Hematopoietic multipotent progenitor cell treated with erythropoietin and hydrocortisone succinate and interleukin-3 and kit ligand, for 8 days (in vitro differentiated cells): Measurements from ENCODE around the gene ADAMTS13.
"Not testable (repeated sequence)": the region's sequence is repeated elsewhere in the genome, so short reads cannot be mapped to it uniquely, and the experiment has no call there.

Experiments
- DNase-seq: peaks from one replicate; pipeline ENCODE4 v3.0.0-alpha.2; 2015

ADAMTS13 gene

DNA sequence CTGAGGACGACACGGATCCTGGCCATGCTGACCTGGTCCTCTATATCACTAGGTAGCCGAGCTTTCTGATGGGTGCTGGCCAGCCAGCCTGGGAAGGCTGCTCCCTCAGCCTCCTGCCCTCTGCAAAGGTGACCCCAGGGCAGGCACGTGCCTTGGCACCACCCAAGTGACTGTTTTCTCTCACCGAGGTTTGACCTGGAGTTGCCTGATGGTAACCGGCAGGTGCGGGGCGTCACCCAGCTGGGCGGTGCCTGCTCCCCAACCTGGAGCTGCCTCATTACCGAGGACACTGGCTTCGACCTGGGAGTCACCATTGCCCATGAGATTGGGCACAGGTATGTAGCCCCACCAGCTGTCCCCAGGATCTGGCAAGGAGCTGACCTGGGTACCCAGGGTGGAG lies 3.8 kb downstream of the ADAMTS13 start:
- no peak for DNase-seq

DNA sequence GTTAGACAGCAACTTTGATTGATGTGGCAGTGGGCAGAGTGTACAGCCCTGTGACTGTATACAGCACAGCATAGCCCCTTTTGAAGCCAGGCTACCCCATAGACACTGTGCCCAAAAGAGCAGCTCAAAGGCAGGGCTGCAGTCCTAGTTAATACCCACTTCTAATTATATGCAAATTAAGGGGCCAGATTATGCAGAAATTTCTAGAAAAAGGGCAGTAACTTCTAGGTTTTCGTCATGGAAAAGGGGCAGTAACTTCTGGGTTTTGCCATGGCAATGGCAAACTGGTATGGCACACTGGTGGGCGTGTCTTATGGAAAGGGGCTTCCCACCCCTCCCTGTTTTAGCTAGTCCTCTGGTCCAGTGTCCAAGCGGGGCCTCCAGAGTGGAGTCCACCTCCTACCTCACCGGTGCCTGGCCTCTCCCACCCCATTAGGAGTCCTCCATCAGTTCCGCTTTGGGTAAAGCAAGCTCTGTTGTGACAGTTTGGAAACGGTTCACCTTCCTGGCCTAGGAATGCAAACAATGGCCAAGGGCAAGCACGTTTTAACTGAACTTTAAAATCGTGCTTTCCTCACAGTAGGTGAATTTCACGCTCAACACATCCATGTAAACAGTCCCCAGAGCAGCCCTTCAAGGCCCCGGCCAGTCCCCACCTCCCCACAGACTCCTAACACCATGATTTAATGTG lies 5.6 kb downstream of the ADAMTS13 start:
- DNase-seq, result no peak

DNA sequence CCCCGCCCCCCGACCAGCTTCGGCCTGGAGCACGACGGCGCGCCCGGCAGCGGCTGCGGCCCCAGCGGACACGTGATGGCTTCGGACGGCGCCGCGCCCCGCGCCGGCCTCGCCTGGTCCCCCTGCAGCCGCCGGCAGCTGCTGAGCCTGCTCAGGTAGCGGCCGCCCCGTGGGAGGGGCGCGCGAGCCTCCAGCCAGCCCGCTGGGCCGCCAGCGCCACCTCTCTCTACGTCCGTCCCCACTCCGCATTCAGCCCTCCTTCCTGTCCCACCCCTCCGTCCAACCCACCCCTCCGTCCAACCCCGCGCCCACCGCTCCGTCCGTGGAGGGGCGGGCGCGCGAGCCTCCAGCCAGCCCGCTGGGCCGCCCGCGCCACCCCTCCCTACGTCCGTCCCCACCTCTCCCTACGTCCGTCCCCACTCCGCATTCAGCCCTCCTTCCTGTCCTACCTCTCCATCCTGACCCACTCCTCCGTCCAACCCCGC lies 6.5 kb downstream of the ADAMTS13 start:
- no peak for DNase-seq

DNA sequence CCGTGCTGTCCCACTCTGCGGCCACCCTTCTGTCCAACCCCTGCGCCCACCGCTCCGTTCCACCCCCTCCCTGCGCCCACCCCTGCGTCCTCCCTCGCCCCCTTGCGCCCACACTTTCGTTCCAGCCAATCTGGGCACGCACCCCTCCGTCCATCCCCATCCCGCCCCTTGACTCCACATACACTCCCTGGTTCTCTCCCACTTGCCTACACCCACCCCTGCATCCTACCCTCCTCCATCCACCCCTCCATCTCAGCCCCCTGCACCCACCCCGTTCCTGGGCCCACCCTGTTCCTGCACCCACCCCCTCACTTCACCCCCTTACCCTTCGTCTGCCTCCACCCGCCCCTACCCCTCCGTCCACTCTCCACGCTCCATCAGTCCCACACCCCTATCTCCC lies 7.0 kb downstream of the ADAMTS13 start:
- no peak for DNase-seq

DNA sequence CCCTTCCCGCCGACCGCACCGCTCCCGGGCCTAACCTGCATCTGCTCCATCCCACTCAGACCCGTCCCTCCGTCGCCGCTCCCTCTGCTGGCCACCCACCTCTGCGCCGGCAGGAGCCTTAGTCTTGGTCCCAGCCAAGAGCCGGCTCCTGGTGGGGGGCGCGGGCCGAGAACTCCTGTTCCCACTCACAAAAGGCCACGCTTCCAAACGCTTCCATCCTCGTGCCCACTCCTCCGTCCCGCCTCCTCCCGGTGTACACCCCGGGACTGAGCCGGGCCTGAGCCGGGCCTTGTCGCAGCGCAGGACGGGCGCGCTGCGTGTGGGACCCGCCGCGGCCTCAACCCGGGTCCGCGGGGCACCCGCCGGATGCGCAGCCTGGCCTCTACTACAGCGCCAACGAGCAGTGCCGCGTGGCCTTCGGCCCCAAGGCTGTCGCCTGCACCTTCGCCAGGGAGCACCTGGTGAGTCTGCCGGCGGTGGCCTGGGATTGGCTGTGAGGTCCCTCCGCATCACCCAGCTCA lies 7.5 kb downstream of the ADAMTS13 start:
- DNase-seq, result no peak

DNA sequence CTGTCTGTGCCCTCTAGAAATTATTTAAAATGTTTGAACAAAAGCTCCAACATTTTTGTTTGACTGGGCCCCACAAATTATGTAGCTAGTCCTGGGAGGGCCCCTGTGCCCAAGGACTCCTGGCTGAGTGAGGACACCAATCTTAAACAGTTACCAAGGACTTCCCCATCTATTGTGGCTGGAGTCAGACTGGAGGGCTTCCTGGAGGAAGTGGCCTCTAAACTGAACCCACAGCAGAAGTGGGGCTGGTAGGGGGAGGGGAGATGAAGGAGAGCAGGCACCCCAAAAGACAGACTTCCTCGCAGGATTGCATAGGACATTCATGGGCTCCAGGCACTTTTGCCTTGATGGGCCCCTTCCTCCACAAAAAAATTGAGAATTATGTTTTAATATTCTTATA lies 8.1 kb downstream of the ADAMTS13 start:
- DNase-seq, result no peak

DNA sequence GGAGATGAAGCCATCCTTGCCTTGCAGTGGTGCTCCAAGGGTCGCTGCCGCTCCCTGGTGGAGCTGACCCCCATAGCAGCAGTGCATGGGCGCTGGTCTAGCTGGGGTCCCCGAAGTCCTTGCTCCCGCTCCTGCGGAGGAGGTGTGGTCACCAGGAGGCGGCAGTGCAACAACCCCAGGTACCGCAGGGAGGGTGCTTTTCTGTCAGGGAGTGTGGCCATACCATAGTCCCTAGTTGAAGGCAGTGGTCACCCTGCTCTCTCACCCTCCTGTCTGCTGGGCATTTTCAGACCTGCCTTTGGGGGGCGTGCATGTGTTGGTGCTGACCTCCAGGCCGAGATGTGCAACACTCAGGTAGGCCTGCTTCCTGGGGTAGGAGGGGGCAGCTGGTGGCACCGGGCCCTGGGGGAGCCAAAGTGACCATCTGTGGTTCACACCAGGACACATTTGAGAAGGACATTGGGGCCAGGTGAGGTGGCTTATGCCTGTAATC lies 11.2 kb downstream of the ADAMTS13 start:
- no peak for DNase-seq

DNA sequence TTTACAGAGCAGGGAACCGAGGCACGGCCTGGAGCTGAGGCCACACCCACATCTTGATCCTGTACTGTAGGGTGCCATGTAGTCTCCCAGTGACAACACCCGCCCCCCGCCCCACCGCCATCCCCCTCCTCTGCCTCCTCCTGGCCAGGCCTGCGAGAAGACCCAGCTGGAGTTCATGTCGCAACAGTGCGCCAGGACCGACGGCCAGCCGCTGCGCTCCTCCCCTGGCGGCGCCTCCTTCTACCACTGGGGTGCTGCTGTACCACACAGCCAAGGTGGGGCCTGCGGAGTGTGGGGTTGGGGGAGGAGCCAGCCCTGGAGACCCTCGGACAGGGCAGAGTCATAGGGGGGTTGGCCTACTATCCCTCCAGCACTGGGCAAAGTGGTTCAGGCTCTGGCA lies 14.5 kb downstream of the ADAMTS13 start:
- DNase-seq, result no peak

DNA sequence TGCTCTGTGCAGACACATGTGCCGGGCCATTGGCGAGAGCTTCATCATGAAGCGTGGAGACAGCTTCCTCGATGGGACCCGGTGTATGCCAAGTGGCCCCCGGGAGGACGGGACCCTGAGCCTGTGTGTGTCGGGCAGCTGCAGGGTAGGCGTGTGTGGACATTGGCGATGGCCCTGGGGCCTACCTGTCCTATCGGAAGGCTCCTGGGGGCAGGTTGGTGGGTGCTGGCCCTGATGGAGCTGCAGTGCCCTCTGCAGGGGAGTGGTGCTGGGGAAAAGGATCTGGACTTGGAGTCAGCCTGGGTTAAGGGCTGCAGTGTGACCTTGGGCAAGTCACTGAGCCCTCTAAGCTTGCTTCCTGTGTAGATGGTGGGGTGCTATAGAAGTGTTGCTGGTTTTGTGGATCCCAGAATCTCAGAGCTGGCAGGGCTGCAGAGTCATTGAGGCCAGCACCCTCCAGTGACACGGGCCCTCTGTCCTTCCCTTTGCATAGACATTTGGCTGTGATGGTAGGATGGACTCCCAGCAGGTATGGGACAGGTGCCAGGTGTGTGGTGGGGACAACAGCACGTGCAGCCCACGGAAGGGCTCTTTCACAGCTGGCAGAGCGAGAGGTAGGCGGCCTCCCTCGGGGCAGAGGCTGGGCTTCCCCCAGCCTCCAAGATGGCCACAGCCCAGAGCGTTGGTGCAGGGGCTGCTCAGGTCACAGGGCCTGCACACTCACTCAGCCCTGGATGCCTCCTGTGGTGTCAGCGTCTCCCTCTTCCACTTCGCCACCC lies 15.8 kb downstream of the ADAMTS13 start:
- no peak for DNase-seq

DNA sequence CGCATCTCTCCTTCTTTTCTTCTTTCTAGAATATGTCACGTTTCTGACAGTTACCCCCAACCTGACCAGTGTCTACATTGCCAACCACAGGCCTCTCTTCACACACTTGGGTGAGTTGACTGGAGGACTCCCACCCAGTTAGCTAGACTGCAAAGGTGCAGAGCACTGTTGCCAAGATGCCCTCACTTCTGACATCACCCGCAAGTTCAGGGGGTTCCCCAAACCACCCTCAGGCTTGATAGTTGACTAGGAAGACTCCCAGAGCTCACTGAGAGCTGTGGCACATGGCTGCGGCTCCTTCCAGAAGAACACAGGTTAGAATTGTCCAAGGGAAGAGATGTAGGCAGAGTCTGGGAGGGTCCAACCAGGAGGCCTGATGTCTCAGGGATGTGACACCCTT lies 17.2 kb downstream of the ADAMTS13 start:
- DNase-seq, result no peak

DNA sequence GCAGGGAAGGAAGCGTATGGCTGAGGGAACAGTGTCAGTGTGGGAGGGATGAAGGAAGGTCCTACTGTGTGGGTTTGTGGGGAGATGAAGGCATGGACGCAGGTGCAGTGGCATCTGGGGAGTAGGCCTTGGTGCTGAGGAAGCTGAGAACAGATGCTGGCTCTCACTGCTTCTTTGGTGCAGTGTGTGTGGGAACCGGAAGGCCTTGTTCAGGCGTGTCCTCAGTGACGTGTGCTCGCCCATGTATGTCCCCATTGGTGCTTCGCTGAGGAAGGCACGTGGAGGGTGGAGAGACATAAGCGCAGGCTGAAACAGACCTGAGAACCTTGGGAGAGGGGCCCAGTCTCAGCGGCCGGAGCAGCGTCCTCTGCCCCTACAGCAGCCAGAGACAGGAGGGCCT lies 18.7 kb downstream of the ADAMTS13 start:
- no peak for DNase-seq

DNA sequence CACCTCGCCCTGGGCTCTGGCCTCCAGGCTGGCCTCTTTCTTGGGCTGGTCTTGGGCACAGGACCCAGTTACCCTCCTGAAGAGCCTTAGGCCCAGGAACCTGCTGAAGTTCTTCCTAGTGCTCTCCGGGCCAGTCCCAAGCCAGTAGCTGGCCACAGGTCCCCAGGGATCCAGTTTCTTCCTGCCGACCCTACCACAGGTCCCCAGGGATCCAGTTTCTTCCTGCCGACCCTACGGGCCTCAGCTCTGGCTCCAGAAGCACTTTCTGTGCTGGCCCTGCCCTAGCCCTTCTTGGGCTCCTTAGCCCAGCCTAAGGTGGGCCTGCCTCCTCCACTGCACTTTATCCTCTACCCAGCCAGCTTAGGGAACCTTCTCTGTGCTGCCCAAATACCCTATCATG lies 19.4 kb downstream of the ADAMTS13 start:
- DNase-seq, result no peak

DNA sequence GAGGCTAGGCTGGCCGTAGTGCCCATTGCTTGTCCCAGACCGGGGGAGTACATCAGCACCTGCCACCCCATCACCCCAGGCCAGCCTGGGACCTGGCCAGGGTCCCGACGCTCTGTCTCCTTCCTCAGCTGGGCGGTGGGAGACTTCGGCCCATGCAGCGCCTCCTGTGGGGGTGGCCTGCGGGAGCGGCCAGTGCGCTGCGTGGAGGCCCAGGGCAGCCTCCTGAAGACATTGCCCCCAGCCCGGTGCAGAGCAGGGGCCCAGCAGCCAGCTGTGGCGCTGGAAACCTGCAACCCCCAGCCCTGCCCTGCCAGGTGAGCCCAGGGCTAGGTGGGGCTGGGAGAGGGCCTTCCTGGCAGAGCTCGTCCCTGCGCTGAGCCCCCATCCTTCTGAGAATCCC lies 21.1 kb downstream of the ADAMTS13 start:
- DNase-seq, result no peak

DNA sequence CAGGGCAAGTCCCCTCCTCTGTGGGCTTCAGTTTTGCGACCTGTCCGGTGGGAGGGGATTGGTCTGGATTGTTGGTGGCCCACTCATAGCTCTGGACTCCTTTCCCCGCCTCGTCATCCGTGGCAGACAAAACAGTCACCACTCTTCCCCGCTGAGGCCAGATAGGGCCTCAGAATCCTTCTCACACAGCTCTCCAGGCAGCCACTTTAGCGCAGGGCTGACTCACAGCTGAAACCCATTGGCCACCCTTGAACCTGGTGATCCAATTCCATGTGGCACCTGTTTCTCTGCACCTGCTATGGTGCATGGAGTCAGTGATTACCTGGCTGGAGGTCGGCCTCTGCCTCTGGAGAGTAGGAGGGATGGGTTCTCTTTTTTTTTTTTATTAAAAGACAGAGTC lies 21.8 kb downstream of the ADAMTS13 start:
- no peak for DNase-seq

DNA sequence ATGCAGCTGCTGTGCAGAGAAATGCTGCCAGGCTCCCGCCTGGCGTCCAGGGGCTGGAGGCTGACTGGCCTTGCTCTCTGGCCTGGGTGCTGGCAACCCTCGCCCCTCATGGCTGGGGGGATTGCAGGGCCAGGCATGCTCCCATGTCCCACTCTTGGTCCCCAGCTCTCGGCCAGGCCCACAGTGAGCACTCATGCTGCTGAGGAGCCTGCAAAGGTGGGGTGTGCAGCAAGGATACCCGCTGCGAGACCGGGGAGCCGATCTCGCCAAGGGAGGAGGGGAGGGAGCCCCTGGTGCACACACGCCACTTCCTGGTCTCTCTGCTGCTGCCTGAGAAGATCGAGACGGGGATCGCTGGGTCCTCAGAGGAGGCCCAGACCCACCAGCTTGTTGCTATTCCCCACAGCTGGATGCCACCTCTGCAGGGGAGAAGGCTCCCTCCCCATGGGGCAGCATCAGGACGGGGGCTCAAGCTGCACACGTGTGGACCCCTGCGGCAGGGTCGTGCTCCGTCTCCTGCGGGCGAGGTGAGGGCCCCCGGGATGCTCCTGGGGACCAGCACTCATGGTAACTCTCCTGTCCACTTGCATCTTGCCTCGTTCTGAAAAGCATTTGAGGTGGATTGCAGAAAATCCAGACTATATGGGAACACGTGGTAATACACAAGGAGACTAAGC lies 23.3 kb downstream of the ADAMTS13 start:
- DNase-seq, result no peak

DNA sequence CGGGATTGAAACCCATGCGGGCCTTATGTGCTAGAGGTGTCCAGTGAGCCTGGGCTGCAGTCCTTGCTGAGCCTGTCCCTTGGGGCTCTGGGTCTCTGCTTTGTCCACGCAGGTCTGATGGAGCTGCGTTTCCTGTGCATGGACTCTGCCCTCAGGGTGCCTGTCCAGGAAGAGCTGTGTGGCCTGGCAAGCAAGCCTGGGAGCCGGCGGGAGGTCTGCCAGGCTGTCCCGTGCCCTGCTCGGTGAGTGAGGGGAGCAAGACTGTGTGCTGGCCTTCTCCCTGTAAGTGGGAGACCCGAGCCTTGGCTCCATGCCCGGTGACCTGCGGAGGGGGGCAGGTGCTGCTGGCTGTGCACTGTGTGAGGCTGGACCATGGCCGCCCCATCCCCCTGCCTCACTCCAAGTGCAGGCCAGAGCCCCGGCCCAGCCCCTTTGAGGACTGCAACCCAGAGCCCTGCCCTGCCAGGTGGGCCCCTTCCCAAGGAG lies 26.4 kb downstream of the ADAMTS13 start:
- DNase-seq, result no peak

DNA sequence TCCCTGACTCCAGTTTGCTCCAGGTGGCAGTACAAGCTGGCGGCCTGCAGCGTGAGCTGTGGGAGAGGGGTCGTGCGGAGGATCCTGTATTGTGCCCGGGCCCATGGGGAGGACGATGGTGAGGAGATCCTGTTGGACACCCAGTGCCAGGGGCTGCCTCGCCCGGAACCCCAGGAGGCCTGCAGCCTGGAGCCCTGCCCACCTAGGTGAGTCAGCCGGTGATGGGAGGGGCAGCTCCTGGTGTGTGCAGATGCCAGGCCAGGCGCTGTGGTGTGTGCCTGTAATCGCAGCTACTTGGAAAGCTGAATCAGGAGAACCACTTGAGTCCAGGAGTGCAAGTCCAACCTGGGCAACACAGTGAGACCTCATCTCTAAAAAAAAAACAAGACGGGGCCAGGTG lies 27.6 kb downstream of the ADAMTS13 start:
- DNase-seq, result no peak

DNA sequence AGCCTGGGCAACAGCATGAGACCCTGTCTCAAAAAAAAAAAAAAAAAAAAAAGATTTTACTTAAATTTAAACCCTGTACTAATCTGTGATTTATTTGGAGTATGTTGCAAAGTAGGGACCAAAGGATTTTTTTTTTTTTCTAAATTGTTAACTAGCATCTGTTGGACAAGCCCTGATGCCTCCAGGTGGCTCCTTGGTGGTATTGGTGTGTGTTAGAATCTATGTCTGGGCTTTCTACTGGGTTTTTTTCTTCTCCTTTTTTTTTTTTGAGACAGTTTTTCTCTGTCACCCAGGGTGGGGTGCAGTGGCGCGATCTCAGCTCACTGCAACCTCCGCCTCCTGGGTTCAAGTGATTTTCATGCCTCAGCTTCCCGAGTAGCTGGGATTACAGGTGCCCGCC lies 29.7 kb downstream of the ADAMTS13 start:
- not testable (repeated sequence) for DNase-seq

DNA sequence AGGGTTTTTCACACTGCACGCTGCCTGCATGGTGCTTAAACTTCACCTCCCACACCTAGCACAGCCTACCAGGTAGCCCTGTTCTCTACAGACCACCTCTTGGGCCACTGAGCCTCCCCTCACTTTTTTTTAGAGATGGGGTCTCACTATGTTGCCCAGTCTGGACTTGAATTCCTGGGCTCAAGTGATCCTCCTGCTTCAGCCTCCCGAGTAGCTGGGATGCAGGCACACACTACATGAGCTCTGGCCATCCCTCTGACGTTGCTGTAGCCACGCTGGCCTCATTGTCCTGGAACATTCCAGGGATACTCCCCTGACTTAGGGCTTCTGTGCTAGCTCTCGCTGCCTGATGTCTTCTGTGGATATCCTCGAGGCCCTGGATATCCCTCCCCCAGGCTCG lies 30.4 kb downstream of the ADAMTS13 start:
- DNase-seq, result no peak

DNA sequence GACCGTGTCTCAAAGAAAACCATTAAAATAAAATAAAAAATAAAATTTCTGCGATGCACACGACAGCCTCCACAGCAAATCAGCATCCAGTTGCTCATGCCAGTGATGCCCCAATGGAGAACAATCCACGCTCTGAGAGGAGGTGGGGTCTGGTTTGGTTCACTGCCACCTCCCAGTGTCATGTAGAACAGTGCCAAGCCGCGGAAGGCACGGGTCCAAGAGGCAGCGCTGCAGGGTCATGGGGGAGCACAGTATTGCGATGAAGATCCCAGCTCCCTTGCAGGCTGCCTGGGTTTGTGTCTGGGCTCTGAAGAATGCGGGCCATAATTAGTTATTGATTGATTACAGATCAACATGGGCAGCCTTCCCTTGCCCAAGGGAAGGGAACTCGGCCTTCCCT lies 31.5 kb downstream of the ADAMTS13 start:
- no peak for DNase-seq

DNA sequence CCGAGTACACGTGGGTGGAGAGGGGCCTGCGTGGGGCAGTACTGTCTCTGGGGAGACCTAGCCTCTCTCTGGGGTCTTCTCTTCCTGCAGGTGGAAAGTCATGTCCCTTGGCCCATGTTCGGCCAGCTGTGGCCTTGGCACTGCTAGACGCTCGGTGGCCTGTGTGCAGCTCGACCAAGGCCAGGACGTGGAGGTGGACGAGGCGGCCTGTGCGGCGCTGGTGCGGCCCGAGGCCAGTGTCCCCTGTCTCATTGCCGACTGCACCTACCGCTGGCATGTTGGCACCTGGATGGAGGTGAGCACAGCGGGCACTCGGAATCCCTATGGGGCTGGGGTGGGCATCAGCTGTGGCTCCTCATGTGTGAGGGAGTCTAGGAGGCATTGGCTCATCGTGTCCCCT lies 32.2 kb downstream of the ADAMTS13 start:
- no peak for DNase-seq

DNA sequence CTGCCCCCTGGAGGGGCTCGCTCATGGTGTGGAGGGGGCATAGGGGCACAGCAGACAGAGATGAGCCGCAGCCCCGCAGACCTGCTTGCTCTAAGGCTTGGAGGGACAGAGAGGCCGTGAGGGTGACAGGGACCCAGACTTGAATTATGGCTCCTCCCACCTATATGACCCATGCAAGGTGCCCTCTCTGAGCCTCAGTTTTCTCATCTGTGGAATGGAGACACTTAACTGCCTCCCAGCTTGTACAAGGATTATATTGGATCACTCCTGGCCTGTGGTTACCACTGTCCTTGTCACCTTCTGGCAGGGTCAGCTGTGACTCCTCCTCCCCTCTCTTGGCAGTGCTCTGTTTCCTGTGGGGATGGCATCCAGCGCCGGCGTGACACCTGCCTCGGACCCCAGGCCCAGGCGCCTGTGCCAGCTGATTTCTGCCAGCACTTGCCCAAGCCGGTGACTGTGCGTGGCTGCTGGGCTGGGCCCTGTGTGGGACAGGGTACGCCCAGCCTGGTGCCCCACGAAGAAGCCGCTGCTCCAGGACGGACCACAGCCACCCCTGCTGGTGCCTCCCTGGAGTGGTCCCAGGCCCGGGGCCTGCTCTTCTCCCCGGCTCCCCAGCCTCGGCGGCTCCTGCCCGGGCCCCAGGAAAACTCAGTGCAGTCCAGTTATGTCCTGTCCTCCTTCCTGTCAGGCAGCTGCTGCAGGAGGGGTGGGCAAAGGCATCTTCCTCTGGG lies 32.9 kb downstream of the ADAMTS13 start:
- no peak for DNase-seq

DNA sequence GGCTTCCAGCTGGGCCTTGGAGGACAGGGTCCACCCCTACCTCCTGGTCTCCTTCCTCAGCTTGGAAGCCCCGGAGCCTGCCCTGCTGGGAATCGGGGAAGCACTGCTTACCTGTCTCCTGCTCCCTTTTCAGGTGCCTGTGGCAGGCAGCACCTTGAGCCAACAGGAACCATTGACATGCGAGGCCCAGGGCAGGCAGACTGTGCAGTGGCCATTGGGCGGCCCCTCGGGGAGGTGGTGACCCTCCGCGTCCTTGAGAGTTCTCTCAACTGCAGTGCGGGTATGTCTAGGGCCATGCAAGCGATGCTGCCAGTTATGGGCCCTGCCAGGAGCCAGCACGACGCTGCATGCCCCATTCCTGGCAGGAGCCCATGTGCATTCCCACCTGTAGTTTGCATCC lies 33.8 kb downstream of the ADAMTS13 start:
- no peak for DNase-seq
